NOMO-1 treated with dmso at 0.1 percent for 144 hours (cell line): ENCODE data around the gene CHD1L.
"Not testable (repeated sequence)": the region's sequence is repeated elsewhere in the genome, so short reads cannot be mapped to it uniquely, and the experiment has no call there.

ENCODE experiments used
- DNase-seq: peaks from one replicate; lab custom pipeline; 2025; ENCODE audit not compliant: unreplicated experiment; lab: John Stamatoyannopoulos, UW

The CHD1L gene

DNA sequence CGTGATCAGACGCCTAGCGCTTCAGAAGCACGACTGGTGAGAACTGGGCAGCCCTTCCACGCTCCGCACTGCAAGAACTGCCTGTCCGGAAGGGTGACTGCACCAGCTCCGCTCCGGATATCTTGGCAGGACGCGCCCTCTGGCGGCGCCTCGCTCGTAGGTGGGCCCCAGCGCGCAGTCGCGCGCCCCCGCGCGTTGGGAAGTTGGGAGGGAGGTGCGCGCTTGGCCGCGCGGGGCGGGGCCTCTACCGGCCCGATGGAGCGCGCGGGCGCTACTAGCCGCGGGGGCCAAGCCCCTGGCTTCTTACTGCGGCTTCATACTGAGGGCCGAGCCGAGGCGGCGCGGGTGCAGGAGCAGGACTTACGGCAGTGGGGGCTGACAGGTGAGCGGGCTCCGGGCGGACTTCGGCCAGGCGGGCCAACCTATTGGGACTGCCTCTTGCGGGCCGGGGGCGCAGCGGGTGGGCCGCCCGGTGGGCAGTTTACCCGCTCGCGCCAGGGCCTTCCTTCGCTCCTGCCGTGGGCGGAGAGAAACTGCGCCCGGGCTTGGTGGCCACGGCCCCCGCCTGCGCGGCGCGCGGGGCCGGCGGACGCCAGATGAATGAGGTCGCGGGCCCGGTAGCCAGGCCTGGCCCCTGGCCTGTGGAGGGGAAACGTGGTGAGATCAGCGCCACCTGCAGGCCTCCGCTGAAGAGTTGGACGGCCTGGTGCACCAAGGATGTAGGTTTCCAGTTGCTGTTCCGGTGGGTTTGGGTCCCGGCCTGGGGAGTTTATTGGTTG, at the start of gene CHD1L:
Gene CHD1L (plus strand): TSS at position 236 of the 779 bp plus-strand sequence. CDS start 20 bp downstream, at position 256.
- DNase-seq = peak; percentile 95

DNA sequence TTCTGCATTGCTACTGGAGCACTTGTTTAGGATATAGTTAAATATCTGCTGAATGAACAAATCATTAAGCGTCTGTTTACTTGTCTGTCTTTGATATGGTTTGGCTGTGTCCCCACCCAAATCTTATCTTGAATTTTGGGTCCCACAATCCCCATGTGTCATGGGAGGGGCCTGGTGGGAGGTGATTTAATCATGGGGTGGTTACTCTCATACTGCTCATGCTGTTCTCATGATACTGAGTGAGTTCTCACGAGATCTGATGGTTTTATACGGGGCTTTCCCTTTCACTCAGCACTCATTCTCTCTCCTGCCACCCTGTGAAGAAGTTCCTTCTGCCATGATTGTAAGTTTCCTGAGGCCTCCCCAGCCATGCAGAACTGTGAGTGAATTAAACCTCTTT, 45.2 kb upstream of the CHD1L start:
- DNase-seq = not testable (repeated sequence)

DNA sequence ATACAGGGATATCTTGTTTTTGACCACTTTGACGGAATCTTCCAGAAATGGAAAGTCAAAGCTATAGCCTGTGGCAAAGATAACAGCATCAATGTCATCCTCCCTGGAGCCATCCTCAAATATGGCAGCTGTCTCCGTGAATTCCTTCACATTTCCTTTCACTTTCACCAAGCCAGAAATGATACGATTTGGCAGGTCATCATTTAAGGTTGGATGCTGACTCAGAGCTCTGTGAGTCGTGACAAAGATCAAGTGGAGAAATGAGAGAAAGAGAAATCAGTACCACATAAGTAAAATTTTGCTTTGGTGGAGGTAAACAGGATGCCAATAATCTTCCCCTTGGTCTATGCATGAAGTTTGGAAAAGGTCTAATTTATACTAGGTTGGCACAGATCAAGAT, 41.2 kb upstream of the CHD1L start:
- DNase-seq = no peak

DNA sequence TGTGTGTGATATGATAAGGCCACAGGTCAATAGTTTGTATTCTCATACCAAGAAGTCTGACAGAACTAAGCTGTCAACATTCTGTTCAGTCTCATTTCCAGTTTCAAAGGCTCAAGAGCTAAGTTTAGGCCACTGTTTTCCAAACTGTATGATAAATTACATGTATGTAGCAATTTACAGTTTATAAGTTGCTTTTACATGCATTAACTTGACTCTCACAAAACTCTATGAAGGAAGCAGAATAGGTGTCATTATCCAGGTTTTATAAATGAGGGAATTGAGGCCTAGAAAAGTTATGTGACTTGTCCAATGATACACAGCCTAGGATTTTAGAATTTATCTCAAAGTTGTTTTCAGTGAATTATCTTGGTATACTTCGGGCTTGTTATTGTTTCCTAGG, 40.7 kb upstream of the CHD1L start:
- DNase-seq = no peak

DNA sequence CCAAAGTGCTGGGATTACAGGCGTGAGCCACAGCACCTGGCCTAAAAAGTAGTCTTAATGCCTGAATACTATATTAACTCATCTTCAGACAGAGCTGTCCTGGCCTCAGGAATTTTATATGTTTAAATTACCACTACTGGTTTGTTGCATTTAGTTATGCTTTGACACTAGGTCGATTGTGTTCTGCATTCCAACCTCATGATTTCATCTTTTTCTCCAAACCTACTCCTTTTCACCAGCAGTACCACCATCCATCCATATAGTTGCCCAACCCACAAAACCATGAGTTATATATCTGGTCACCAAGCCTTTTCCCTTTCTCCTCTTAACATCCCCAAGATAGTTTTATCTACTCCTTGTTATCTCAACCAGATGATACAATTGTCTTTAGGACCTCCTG, 39.9 kb upstream of the CHD1L start:
- DNase-seq = no peak

DNA sequence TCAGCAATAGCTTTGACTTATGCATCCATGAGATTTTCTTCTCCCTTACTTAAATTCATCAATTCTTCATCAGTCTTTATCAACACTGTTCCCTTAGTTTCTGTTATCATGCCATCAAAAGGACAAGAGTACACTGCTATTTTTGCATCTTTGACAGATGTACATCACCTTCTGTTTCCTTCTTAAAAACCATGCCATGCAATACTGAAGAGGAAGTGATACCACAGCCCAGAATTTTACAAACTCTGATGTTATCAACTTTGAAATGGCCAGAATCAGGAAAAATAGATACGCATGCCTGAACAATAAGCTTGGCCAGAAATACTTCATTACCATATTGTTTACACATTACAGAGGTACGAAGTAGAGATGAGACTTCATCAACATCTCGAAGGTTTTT, 38.4 kb upstream of the CHD1L start:
- peak; percentile 44 for DNase-seq

DNA sequence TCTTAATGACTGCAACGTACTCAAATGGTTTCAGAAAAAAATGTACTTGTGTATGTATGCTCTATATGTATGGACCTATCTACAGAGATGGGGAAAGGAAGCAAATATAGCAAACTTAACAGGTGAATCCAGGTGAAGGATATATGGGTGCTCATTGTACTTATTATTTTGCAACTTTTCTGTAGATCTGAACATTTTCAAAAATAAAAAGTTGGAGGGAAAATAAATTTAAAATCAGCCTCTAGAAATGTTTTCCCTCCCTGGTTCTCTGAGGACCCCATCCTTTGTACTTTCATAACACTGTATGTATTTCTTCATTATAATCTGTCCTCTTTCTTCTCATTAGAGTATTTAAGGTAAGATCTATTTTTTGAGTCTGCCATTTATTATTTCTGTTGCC, 35.3 kb upstream of the CHD1L start:
- no peak for DNase-seq

DNA sequence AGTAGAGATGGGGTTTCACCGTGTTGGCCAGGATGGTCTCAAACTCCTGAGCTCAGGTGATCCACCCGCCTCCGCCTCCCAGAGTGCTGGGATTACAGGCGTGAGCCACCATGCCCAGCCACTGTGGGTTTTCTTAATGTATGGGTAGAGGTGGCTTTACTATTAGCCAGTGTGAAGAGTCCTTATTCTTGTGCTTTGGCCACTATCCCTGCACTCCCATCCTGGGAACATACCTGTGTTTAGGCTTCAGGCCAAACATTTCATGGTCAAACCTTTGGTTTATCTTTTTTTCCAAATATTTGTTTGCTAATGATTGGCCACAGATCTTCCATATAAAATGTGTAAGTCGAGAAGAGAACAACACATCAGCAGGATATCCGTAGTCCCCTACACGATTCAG, 33.9 kb upstream of the CHD1L start:
- no peak for DNase-seq

DNA sequence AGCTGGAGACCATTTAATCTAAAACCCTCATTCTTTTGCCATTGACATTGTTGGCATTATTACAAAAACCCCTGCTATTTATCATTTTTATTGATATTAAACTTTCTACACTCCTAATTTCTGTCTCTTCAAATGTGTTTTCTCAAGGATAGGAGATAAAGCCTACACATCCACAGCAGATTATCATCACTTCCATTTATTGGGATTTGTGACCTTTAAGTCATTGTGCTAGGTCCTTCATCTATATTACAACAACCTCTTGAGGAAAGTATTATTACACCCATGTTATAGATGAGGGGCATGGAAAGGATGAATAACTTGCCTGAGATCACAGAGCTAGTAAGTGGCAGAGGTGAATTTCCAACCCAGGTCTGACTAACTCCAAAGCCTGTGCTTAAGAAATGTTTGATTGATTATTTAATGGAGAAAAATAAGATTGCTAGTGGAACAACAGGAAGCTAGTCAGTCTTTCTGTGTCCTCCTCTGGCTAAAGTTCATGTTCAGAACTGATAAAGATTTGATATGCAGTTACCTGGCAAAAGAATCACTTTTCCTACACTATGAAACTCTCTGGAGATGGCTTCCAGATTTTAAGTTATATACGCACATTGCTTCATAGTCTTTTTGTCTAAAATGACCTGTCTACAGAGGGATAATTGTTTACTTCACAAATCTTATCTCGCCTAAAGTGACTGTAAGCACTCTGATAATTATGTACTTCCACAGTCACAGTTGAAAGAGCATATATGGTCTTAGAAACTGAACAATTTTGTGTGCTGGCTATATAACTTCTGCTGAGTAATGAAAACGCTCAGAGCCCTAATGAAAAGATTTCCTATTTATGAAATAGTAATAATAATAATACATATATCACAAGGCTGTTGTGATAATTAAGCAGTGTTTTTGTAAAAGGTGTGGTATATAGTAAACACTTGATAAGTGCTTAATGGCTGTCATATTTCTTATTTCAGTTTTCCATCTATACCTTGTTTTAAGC, 32.4 kb upstream of the CHD1L start:
- DNase-seq = no peak

DNA sequence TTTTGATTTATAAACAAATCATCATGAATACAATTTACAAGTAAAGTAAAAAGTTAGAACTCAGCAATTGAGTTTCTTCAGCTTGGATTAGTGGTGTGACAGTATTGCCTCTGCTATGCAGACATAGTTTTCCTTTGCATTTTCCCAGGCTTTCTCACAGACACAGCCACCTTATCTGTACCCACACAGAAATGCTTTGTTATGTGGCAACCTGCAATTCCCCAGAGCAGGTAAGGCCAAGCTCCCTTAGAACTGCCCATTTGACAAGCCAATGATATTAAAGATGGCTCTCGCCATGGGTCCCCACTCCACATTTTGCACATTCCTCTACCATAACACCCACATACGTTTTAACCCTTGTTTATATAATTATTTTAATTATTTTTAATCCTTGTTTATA, 31.5 kb upstream of the CHD1L start:
- DNase-seq = no peak

DNA sequence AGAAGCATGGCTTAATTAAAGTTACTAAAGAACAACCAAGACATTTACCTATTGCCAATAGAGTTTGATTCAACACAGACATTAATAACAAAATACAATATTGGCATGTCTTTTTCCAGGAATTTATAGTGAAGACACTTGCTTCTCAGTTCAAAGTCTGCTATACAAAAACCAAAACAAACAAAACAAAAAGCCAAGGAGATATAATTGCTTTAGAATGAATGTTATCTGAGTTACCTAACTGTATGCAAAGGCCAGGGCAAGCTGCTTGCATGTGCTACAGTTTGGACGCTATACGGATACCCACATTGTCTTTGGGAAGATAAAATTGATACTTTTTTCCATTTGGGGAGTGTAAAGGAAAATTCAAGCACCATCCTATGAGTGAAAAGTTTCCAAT, 30.9 kb upstream of the CHD1L start:
- DNase-seq = no peak

DNA sequence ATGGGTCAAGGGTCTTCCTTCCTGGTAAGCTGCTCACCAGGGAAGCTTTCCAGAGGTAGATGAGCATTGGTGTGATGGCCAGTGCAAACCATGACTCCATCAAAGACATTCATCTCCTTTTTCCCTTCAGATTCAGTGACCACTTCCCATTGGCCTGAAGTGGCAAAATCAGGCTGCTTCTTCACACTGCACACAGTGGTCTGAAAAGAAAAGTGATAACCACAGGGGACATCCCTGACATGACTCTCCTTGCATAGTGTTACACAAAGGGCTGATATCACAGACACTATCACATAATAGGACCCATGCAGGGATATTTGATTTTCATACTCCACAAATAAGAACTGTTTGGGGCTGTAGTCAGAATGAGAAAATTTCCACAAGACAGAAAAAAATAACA, 29.2 kb upstream of the CHD1L start:
- no peak for DNase-seq

DNA sequence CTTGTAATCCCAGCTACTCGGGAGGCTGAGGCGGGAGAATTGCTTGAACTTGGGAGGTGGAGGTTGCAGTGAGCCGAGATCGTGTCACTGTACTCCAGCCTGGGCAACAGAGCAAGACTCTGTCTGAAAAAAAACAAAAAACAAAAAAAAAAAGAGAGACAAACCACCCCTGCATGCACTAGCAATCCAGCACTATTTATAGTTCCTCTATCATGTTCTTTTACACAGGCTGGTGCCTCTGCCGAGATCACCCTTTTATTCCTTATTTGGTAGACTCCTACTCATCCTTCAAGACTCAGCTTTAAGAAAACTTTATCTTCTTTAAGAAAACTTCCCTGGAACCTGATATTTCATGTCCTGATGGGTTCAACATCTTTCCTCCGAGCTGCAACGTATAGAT, 28.2 kb upstream of the CHD1L start:
- no peak for DNase-seq

DNA sequence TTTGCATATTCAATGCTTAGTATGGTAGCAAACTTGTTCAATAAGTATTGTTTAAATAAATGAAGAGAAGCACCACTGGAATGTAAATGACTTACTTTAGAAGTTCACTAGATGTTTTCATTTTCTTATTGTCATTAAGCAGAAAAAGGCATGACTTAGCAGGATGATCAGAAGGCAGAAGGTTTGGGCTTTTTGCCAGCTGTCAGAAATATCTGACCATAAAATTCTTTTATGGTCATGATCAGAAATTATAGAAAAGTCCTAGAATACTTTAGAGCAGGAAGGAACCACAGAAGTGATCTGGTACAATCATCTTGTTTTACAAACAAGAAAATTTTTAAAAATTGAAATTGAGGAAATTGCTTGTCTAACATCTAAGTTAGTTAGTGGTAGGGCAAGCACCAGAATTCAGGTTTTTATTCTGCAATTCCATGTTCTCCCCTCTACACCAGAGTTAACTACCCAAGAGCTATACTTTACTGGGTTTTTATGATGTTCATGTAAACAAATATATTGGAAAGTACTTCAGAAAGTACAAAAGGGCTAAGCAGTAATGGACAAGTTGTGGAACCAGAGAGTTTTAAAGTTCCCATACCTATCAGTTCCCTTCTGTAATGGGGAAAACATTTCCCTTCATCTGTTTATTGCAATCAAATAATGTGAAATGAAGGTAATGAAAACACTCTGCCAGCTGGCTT, 27.5 kb upstream of the CHD1L start:
- DNase-seq = no peak

DNA sequence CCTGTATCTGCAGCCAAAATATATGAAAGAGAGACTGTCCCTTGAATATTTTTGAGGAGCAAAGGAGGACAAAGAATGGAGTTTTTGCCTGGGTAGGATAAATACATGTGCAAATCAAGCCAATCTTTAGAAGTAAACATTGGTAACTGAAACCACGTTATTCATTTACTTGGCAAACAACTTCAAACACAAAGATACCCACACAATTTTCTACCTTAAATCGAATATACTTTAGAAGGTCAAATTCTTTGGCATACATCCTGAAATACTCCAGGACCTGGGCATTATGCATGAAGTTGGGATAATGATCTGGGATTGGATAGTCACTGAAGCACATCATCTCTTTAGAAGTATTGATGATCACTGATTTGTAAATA, 27.0 kb upstream of the CHD1L start:
- DNase-seq = no peak

DNA sequence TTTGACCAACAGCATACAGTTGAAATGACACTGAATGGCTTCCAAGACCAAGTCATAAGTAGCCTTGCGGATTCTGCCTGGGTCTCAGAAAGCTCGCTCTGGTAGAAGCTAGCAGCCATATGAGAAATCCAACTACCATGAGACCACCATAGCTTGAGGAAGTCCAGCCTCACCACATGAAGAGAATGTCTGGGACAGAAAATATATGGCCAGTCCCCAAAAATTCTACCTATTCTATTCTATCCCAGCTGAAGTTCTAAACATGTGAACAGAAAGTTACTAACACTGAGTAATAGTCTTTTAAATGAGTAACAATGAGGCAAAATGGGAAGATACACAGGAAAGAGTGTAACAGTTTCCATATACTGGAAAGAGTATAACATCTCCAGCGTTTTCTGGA, 26.4 kb upstream of the CHD1L start:
- no peak for DNase-seq

DNA sequence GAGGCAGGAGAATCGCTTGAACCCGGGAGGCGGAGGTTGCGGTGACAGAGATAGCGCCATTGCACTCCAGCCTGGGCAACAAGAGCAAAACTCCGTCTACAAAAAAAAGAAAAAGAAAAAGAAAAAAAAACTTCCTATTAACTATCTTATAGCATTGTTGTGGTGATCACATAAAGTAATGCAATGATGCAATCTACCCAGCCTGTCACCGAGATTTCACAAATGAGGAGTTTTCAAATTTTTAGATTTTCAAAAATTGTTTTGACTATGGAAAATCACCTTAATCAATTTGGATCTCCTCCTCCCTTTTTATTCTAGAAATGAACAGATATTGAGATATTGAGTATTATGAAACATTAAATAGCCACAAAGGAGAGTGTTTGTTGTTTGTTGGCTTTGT, 25.3 kb upstream of the CHD1L start:
- DNase-seq = no peak

DNA sequence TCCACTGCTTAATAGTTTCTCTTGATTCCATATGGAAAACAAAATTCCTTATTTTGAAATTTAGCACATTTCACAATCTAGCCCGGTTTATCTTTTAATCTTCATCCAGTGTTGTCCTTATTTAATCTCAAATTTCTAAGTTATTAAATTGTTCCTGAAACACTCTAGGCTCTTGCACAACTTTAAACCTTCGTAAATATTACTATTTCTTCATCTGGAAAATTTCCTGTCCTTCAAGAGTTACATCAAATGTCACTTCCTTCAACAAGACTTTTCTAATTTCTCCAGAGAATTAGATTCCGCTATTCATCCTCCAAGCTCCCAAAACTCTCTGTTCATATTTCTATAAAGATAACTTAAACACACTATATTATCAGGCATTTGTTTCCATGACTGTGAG, 23.9 kb upstream of the CHD1L start:
- no peak for DNase-seq

DNA sequence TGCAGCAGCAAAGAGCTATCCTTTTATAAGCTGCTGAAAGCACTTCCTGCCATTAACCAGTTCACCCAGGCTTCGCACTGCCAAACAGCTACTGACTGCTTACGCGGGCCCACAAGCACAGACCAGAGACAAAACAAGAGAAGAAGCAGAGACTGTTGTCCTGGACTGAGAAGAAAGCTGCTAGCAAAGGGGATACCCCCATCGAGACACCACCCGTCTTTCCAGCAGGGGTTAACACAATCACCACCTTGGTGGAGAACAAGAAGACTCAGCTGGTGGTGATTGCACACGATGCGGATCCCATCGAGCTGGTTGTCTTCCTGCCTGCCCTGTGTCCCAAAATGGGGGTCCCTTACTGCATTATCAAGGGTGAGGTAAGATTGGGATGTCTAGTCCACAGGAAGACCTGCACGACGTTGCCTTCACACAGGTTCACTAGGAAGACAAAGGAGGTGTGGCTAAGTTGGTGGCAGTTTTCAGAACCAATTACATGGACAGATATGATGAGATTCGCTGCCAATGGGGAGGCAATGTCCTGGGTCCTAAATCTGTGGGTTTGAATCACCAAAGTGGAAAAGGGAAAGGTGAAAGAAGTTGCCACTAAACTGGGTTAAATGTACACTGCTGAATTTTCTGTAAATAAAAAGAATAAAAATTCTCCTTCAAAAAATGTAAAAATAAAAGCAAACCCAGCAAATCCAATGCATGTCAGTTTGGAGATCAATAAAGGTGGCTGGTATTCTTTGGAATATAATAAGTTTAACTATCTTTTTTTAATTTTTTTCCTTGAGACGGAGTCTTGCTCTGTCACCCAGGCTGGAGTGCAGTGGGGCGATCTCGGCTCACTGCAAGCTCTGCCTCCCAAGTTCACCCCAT, 18.5 kb upstream of the CHD1L start:
- no peak for DNase-seq

DNA sequence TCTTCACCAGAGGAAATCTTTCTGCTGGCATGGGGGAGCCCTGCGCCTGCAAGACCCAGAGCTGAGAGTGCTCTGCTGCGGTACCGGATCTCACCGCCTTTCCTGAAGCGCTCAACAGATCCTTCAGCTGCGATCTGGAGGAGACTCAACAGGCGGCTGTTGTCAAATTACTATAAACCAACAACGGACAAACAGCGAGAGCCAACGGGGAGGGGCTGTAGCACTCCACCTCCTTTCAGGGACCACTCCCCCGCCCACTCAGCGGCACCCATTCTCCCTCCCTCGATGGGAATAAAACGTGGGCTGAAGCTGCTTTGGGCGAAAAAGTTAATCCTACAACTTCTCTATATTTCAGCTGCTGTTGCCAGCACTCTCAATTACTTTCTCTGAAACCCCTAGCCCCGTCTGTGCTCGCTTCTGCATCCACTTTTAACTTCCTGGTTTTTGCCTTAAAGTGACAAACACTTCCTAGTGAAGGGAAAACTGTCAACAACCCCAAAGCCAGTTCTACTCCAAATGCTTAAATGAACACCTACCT, 17.2 kb upstream of the CHD1L start, which contains the start of gene FMO5:
Gene FMO5 (minus strand): TSS at position 147 of the 538 bp plus-strand sequence. CDS start 310 bp downstream, outside the sequence.
- peak; percentile 69 for DNase-seq
